AG04449 (cell line): Measurements from ENCODE around the gene ALDH1L2.
"Not testable (repeated sequence)": the region's sequence is repeated elsewhere in the genome, so short reads cannot be mapped to it uniquely, and the experiment has no call there.

Source experiments
- CTCF ChIA-PET: fragments of 350-600 bp; formaldehyde crosslinking; extraction: SDS; loops from one replicate; lab custom pipeline; 2021; ENCODE audit warnings: antibody characterized with exemption; lab: Yijun Ruan, JAX
- POLR2A ChIA-PET: fragments of 400-600, 350-600 bp; formaldehyde crosslinking; extraction: SDS; loops from one replicate; lab custom pipeline; 2020; ENCODE audit warnings: antibody characterized with exemption, inconsistent platforms; lab: Yijun Ruan, JAX
- DNase-seq: peaks from one replicate; pipeline ENCODE4 v3.0.0-alpha.2; 2010; ENCODE audit warnings: low read depth, low spot score
- H3K4me3 ChIP-seq: 2 replicates; pipeline ENCODE4 v1.5.1; 2011; ENCODE audit warnings: low read depth, mild to moderate bottlenecking, control low read depth, low read length
- TF ChIP-seq, protein P1 (sequence below): IDR thresholded peaks from one replicate; pipeline ENCODE4 v1.5.1; 2011; ENCODE audit warnings: mild to moderate bottlenecking, moderate library complexity, low read length, control low read depth, inconsistent platforms; ENCODE audit not compliant: insufficient read depth; ENCODE audit errors: missing control alignments

The ALDH1L2 gene

DNA sequence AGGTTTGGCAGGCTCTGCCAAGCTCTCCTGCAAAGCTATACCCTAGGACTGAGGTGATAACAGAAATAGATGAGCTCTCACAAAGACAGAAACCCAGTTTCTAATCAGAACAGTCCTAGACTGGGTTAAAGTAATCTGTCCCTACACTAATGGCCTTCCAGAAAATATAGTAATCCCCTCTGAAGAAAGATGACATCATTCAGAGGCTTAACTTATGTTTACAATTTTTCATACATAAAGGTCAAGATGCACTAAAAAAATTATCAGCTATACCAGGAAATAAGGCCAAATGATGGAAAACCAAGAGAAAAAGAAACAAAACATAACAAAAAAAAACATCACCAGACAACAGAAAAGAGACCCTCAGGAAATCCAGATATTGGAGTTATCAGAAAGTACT, 18.4 kb upstream of the ALDH1L2 start:
- ChIA-PET POLR2A (no interaction called here), CTCF (interaction anchor here (0.7 to 1.2 kb wide), 4 partner anchors 29 to 751 kb away, joined by 3 read pairs; no protein-coding TSS in a partner anchor)
- TF ChIP-seq, protein P1, sequence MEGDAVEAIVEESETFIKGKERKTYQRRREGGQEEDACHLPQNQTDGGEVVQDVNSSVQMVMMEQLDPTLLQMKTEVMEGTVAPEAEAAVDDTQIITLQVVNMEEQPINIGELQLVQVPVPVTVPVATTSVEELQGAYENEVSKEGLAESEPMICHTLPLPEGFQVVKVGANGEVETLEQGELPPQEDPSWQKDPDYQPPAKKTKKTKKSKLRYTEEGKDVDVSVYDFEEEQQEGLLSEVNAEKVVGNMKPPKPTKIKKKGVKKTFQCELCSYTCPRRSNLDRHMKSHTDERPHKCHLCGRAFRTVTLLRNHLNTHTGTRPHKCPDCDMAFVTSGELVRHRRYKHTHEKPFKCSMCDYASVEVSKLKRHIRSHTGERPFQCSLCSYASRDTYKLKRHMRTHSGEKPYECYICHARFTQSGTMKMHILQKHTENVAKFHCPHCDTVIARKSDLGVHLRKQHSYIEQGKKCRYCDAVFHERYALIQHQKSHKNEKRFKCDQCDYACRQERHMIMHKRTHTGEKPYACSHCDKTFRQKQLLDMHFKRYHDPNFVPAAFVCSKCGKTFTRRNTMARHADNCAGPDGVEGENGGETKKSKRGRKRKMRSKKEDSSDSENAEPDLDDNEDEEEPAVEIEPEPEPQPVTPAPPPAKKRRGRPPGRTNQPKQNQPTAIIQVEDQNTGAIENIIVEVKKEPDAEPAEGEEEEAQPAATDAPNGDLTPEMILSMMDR: no peak
- no peak overlapping the region for H3K4me3 ChIP-seq
- no peak for DNase-seq

DNA sequence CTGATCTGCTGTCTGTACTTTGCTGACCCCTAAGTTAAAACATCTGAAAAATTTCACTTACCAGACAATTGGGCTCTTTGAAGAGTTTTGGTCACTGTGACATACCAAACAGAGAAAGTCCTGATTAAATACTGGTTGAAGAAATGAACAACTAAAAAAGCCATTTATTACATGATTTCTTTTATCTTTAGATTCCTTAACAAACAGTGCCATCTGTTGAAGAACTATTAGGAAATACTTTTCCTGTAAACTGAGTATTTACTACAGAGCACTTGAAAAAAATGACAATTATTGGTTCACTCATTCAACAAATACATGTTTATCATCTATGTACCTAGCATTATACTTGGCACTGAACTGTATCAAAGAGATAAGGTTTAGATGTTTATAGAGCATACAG, 16.7 kb upstream of the ALDH1L2 start:
- DNase-seq: no peak
- ChIA-PET CTCF (interaction anchor here (1.1 to 1.5 kb wide), 2 partner anchors 9 to 142 kb away, joined by 3 to 5 read pairs; no protein-coding TSS in a partner anchor), POLR2A (interaction anchor here (1.8 kb wide), 1 partner anchor 17 kb away, joined by 4 read pairs; no protein-coding TSS in a partner anchor)
- TF ChIP-seq, protein P1: no peak
- no peak overlapping the region for H3K4me3 ChIP-seq

DNA sequence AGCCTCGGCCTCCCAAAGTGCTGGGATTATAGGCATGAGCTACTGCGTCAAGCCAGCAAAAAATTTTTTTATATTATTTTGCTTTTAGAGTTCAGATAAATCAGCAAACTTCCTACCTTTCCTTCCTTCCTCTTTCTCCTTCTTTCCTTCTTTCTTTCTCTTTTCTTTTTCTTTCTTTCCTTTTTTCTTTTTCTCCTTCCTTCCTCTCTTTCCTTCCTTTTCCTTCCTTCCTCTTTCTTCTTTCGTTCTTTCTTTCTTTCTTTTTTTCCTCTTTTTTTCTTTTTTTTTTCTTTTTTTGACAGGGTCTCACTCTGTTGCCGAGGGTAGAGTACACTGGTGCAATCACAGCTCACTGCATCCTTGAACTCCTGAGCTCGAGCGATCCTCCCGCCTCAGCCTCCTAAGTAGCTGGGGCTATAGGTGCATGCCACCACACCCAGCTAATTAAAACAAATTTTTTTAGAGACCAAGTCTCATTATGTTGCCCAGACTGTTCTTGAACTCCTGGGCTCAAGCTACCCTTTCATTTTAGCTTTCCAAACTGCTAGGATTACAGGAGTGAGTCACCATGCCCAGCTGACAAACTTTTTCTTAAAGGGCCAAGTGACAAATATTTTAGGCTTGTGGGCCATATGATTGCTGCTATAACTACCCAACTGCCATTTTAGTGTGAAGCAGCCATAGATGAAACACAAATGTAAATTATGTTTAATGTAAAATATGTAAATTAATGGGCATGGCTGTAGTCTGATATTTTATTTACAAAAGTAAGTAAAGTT, 16.1 kb upstream of the ALDH1L2 start:
- CTCF ChIA-PET: interaction anchor here (1.1 to 1.5 kb wide), 2 partner anchors 9 to 142 kb away, joined by 3 to 5 read pairs; no protein-coding TSS in a partner anchor
- POLR2A ChIA-PET: interaction anchor here (1.8 kb wide), 1 partner anchor 17 kb away, joined by 4 read pairs; no protein-coding TSS in a partner anchor

DNA sequence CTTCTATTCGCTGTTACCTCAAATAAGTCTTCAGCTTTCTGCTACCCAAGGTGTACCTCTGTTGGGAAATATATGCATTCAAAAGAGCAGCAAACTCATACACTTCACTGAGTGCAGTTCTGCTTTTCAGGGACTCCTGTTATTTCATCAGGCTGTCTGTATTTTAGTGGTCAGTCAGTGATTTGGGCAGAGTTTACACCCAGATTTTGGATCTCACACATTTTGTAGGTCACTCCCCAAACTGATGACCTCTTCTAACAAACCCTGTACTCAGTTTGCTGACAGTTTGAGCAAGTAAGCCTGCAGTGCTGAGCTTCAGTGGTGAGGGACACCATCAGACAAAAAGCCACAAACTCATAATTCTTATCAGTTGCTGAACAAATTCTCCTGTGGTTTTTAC, 15.1 kb upstream of the ALDH1L2 start:
- no peak overlapping the region for H3K4me3 ChIP-seq
- POLR2A ChIA-PET: no interaction called here
- DNase-seq: no peak
- TF ChIP-seq, protein P1: no peak
- CTCF ChIA-PET: interaction anchor here (1.5 kb wide), 1 partner anchor 8 kb away, joined by 5 read pairs; no protein-coding TSS in a partner anchor

More for the DNA sequence above, 16.1 kb upstream of the ALDH1L2 start:
- TF ChIP-seq, protein P1: no peak
- no peak for DNase-seq
- no peak overlapping the region for H3K4me3 ChIP-seq

DNA sequence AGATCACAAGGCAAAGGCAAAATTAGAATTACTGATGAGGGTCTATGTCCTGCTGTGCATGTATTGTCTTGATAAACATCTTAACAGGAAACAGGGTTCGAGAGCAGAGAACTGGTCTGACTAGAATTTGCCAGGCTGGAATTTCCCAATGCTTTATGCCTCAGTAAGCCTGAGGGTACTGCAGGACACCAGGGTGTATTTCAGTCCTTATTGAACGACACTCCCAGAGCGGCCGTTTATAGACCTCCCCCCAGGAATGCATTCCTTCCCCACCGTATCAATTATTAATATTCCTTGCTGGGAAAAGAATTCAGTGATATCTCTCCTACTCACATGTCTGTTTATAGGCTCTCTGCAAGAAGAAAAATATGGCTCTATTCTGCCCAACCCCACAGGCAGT, 11.1 kb upstream of the ALDH1L2 start:
- POLR2A ChIA-PET, H3K4me3 ChIP-seq, CTCF ChIA-PET, DNase-seq: not testable (repeated sequence)

DNA sequence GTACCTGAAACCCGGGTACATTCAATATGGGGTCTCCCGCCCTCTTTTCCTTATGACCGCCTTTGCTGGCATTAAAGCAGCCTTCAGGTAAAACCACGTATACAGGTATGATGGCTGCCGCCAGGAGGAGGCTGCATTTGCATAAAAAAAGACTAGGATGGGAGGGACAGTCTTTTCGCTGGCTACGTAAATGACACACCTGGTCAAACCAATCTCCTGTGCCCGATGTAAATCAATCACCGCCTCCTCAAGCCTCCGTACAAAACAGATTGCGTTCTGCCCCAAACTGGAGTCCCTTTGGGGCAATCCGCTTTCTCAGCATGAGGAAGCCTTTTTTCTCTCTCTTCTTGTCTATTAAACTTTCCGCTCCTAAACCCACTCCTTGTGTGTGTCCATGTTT, 8.1 kb upstream of the ALDH1L2 start:
- ChIA-PET CTCF (interaction anchor here (1.0 to 1.7 kb wide), 4 partner anchors 8 to 711 kb away, joined by 3 to 5 read pairs (median 4); partner anchors contain the start of gene ALDH1L2), POLR2A (interaction anchor here (1.0 kb wide), 1 partner anchor 16 kb away, joined by 4 read pairs; the partner anchor contains the start of gene WASHC4)
- TF ChIP-seq, protein P1: no peak
- no peak for DNase-seq
- H3K4me3 ChIP-seq: no peak overlapping the region
